ENCODE data around the gene DPP3.
A peak's percentile ranks its signal among the peaks of the same experiment; 100 is the strongest.
"Not testable (repeated sequence)": the region's sequence is repeated elsewhere in the genome, so short reads cannot be mapped to it uniquely, and the experiment has no call there.

Gene DPP3

GRCh38 chr11:66532784-66533183, 52.5 kb downstream of the DPP3 start:
- DNase-seq (ENCODE audit: low spot score), result no peak

- DNase-seq (ENCODE audit: low spot score), result no peak
These were observed 59.1 kb downstream of the DPP3 start for GRCh38 chr11:66539170-66539869.

- DNase-seq (ENCODE audit: low spot score), result no peak
These were observed 59.6 kb downstream of the DPP3 start for GRCh38 chr11:66539870-66540213.

- DNase-seq (ENCODE audit: low spot score), result not testable (repeated sequence)
These were observed 60.4 kb downstream of the DPP3 start for GRCh38 chr11:66540598-66540997.

- no peak for DNase-seq (ENCODE audit: low spot score)
These were observed 61.7 kb downstream of the DPP3 start for GRCh38 chr11:66541892-66542291.

GRCh38 chr11:66542362-66542761, 62.1 kb downstream of the DPP3 start:
- DNase-seq (ENCODE audit: low spot score), result no peak

- peak; percentile 63 for DNase-seq (ENCODE audit: low spot score)
These were observed 63.3 kb downstream of the DPP3 start for GRCh38 chr11:66543263-66544107.

- not testable (repeated sequence) for DNase-seq (ENCODE audit: low spot score)
These were observed 64.7 kb downstream of the DPP3 start for GRCh38 chr11:66544952-66545351.

GRCh38 chr11:66545701-66546367, 65.6 kb downstream of the DPP3 start, which contains the start of gene ZDHHC24:
ZDHHC24 (minus strand) TSS chr11:66546048; CDS start chr11:66546003, 45 bp downstream.
- DNase-seq (ENCODE audit: low spot score), result peak; percentile 99

- no peak for DNase-seq (ENCODE audit: low spot score)
These were observed 66.2 kb downstream of the DPP3 start, which contains the start of gene ACTN3 for GRCh38 chr11:66546368-66546965. ACTN3 (plus strand) TSS chr11:66546903; CDS start chr11:66546938, 35 bp downstream.

- no peak for DNase-seq (ENCODE audit: low spot score)
These were observed 66.9 kb downstream of the DPP3 start for GRCh38 chr11:66546966-66547661.

GRCh38 chr11:66547662-66548009, 67.4 kb downstream of the DPP3 start:
- DNase-seq (ENCODE audit: low spot score), result no peak

GRCh38 chr11:66548041-66548440, 67.8 kb downstream of the DPP3 start:
- DNase-seq (ENCODE audit: low spot score), result no peak

- DNase-seq (ENCODE audit: low spot score), result no peak
These were observed 68.8 kb downstream of the DPP3 start for GRCh38 chr11:66548774-66549630.

GRCh38 chr11:66549696-66550095, 69.5 kb downstream of the DPP3 start:
- DNase-seq (ENCODE audit: low spot score), result no peak

- no peak for DNase-seq (ENCODE audit: low spot score)
These were observed 70.7 kb downstream of the DPP3 start for GRCh38 chr11:66550887-66551286.

- no peak for DNase-seq (ENCODE audit: low spot score)
These were observed 74.4 kb downstream of the DPP3 start for GRCh38 chr11:66554602-66555001.

- DNase-seq (ENCODE audit: low spot score), result no peak
These were observed 75.2 kb downstream of the DPP3 start for GRCh38 chr11:66555416-66555815.

GRCh38 chr11:66556086-66556485, 75.9 kb downstream of the DPP3 start:
- DNase-seq (ENCODE audit: low spot score), result no peak

- DNase-seq (ENCODE audit: low spot score), result no peak
These were observed 77.6 kb downstream of the DPP3 start for GRCh38 chr11:66557733-66558326.

Data from hepatic stellate cell (primary cell).